Measurements from ENCODE around the gene PRDM16.

Gene PRDM16

GRCh38 chr1:3215198-3216014 is 146.4 kb downstream of the PRDM16 start:
- DNase-seq, result no peak

GRCh38 chr1:3216015-3216391 is 147.0 kb downstream of the PRDM16 start:
- no peak for DNase-seq

- no peak for DNase-seq
These were observed 148.2 kb downstream of the PRDM16 start for GRCh38 chr1:3217181-3217641.

- no peak for DNase-seq
These were observed 149.1 kb downstream of the PRDM16 start for GRCh38 chr1:3217979-3218679.

GRCh38 chr1:3219005-3219790 is 150.2 kb downstream of the PRDM16 start:
- DNase-seq, result no peak

GRCh38 chr1:3219791-3220467 is 150.9 kb downstream of the PRDM16 start:
- no peak for DNase-seq

- no peak for DNase-seq
These were observed 152.4 kb downstream of the PRDM16 start for GRCh38 chr1:3221112-3222041.

GRCh38 chr1:3222042-3222692 is 153.2 kb downstream of the PRDM16 start:
- DNase-seq, result no peak

GRCh38 chr1:3225661-3226060 is 156.7 kb downstream of the PRDM16 start:
- no peak for DNase-seq

GRCh38 chr1:3226191-3226590 is 157.2 kb downstream of the PRDM16 start:
- no peak for DNase-seq

GRCh38 chr1:3226701-3227350 is 157.8 kb downstream of the PRDM16 start:
- DNase-seq, result no peak

- no peak for DNase-seq
These were observed 158.3 kb downstream of the PRDM16 start for GRCh38 chr1:3227351-3227704.

GRCh38 chr1:3227893-3228292 is 158.9 kb downstream of the PRDM16 start:
- no peak for DNase-seq

- DNase-seq, result no peak
These were observed 160.2 kb downstream of the PRDM16 start for GRCh38 chr1:3229081-3229725.

- DNase-seq, result no peak
These were observed 161.6 kb downstream of the PRDM16 start for GRCh38 chr1:3230553-3230952.

- no peak for DNase-seq
These were observed 162.2 kb downstream of the PRDM16 start for GRCh38 chr1:3231245-3231644.

- no peak for DNase-seq
These were observed 162.8 kb downstream of the PRDM16 start for GRCh38 chr1:3231826-3232225.

- no peak for DNase-seq
These were observed 164.0 kb downstream of the PRDM16 start for GRCh38 chr1:3233031-3233430.

GRCh38 chr1:3233551-3233950 is 164.5 kb downstream of the PRDM16 start:
- DNase-seq, result no peak

GRCh38 chr1:3234281-3234680 is 165.3 kb downstream of the PRDM16 start:
- DNase-seq, result no peak

Measured in NCI-H2107 (cell line).